T-cell (primary cell): ENCODE measurements around the gene TNNT1. TPM values are rescaled to one million over a fixed set of nuclear protein-coding genes. Genes with fewer than 3 reads are reported as not detected.

Experiments
- ATAC-seq, 4 experiments: fragments of 200-7000 bp in 3 of 4; fragments of 150-1000 bp in 1 of 4; cut with Tn5 transposase; replicated peaks in 1 of 4; 1 replicate in 3 of 4; 2 replicates in 1 of 4; pipeline ENCODE4 v1.10.0; 2021; ENCODE audit warnings: moderate library complexity in 3 of 4, mild to moderate bottlenecking in 2 of 4, moderate number of reproducible peaks in 1 of 4
- CTCF ChIA-PET, 2 donors: fragments of 300-600 bp; sonication (Branson Sonifier 250); formaldehyde crosslinking; loops; one replicate each; lab custom pipeline; 2022; ENCODE audit warnings: antibody characterized with exemption in 2 of 2; lab: Charles Lee
- POLR2A ChIA-PET, 2 donors: fragments of 300-600 bp; sonication (Branson Sonifier 250); formaldehyde crosslinking; loops; one replicate each; lab custom pipeline; 2022; ENCODE audit warnings: antibody characterized with exemption in 2 of 2; lab: Charles Lee
- DNase-seq, 35 experiments: peaks; one replicate each; pipeline versions ENCODE4 v3.0.0 to v3.0.0-alpha.2; 2013 to 2023
- H3K27ac ChIP-seq: one replicate; pipeline ENCODE4 v1.5.1; 2013; ENCODE audit warnings: low read length
- H3K27me3 ChIP-seq, 2 experiments: replicated peaks in 1 of 2; 1 replicate in 1 of 2; 2 replicates in 1 of 2; pipeline versions ENCODE4 v1.6.1 to v1.7.0; 2013; ENCODE audit warnings: low read length in 1 of 2, mixed read lengths in 1 of 2; ENCODE audit not compliant: control insufficient read depth in 2 of 2, insufficient read depth in 2 of 2; ENCODE audit errors: extremely low read depth in 1 of 2
- H3K36me3 ChIP-seq, 2 donors: 1 replicate in 1 of 2; 2 replicates in 1 of 2; pipeline versions ENCODE4 v1.6.1 to v1.7.0; 2013; ENCODE audit warnings: low read length in 1 of 2; ENCODE audit not compliant: control insufficient read depth in 2 of 2, insufficient read depth in 1 of 2; ENCODE audit errors: extremely low read depth in 1 of 2
- H3K4me1 ChIP-seq, 2 experiments: 1 replicate in 1 of 2; 2 replicates in 1 of 2; pipeline versions ENCODE4 v1.6.1 to v1.7.0; 2013; ENCODE audit warnings: low read length in 2 of 2, mixed read lengths in 1 of 2; ENCODE audit not compliant: insufficient read depth in 2 of 2, control insufficient read depth in 1 of 2; ENCODE audit errors: extremely low read depth in 1 of 2
- H3K4me3 ChIP-seq, 2 donors: 1 replicate in 1 of 2; 2 replicates in 1 of 2; pipeline versions ENCODE4 v1.5.1 to v1.7.0; 2013; ENCODE audit warnings: mild to moderate bottlenecking in 2 of 2, low read length in 1 of 2, moderate library complexity in 1 of 2; ENCODE audit not compliant: control insufficient read depth in 1 of 2; ENCODE audit errors: extremely low read depth in 1 of 2
- H3K9me3 ChIP-seq: 2 replicates; pipeline ENCODE4 v1.7.0; 2013
- H3K27ac Mint-ChIP-seq, 2 donors: one replicate each; pipeline ENCODE4 v1.8.0; 2020 to 2021; ENCODE audit warnings: mild to moderate bottlenecking in 2 of 2, mixed read lengths in 2 of 2
- H3K27me3 Mint-ChIP-seq, 2 donors: one replicate each; pipeline ENCODE4 v1.8.0; 2021 to 2022; ENCODE audit warnings: mixed read lengths in 2 of 2
- H3K36me3 Mint-ChIP-seq: one replicate; pipeline ENCODE4 v1.8.0; 2021; ENCODE audit warnings: mixed read lengths
- H3K4me1 Mint-ChIP-seq, 3 donors: one replicate each; pipeline ENCODE4 v1.8.0; 2020 to 2022; ENCODE audit warnings: mixed read lengths in 3 of 3, mild to moderate bottlenecking in 1 of 3
- H3K4me3 Mint-ChIP-seq, 3 donors: one replicate each; pipeline ENCODE4 v1.8.0; 2020 to 2022; ENCODE audit warnings: mild to moderate bottlenecking in 3 of 3, mixed read lengths in 3 of 3, moderate library complexity in 3 of 3
- H3K9me3 Mint-ChIP-seq, 3 donors: one replicate each; pipeline ENCODE4 v1.8.0; 2020 to 2022; ENCODE audit warnings: mixed read lengths in 3 of 3
- WGBS: methylation state at CpG from one replicate; pipeline ENCODE4 v1.1.5; 2013; ENCODE audit warnings: missing lambda C conversion rate; ENCODE audit not compliant: insufficient coverage; 5-methylcytosine and 5-hydroxymethylcytosine counted together
- total RNA-seq, 35 experiments: library from RNA in 6 of 35; stranded (reverse) in 6 of 35; fragments of 120-200 nt in 1 of 35; gene quantifications; one replicate each; pipeline versions ENCODE4 v1.2.1 to v1.2.4 and lab custom pipeline; 2013 to 2026

TNNT1 gene
- total RNA-seq, 5 donors from 2014 or later (not counting 1 experiment from before 2014, with no cell fraction given), result 0.36 to 0.76 TPM; not detected in 3

DNA sequence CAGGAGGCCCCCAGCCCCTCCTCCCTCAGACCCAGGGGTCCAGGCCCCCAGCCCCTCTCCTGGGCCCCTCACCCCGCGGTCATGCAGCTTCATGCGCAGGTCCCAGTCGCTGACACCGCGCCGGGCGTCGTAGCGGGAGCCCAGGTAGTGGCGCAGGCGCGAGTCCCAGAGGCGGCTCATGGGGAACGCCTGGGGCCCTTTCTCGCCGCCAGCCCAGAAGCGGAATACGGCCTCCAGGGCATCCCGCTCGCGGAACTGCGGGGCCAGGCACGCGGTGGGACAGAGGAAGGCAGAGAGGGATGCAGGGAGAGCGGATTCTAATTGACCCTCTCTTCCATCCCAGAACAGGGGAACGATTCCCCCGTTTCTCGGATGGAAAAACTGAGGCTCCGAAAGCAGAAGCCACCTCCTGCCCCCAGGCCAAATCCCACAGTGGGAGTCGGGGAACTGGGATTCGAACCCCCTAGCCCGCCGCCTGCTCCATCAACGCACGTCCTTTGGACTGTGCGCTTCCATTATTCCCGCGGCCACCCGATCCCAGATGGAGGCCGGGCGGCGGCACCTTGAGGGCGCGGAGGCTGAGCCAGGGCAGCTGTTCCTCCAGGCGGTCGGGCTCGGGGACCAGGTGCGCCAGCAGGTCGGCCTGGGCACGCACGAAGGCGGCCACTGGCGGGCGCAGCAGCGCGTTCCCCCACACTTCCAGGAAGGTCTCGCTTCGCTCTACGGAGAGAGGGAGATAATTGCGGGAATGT lies 12.7 kb upstream of the TNNT1 start:
- Mint-ChIP-seq H3K27me3 (peaks cover 36 to 69% of the 10 kb centered on the region in 2 donors), H3K4me1 (peaks cover 10 to 14% (median 12%) of the 10 kb centered on the region in 3 donors), H3K9me3 (no peaks in the 10 kb centered on the region), H3K4me3 (no peak overlapping the region), H3K27ac (no peak overlapping the region), H3K36me3 (no peaks in the 10 kb centered on the region)
- DNase-seq, result no peak
- peaks cover 0 to 26% of the 10 kb centered on the region in 2 experiments for H3K4me1 ChIP-seq
- peaks cover 8 to 93% of the 10 kb centered on the region in 2 experiments for H3K27me3 ChIP-seq
- H3K4me3 ChIP-seq, result no peak overlapping the region
- WGBS, result 37% methylated on average over 31 of the region's 61 CpGs
- no peaks in the 10 kb centered on the region for H3K36me3 ChIP-seq
- no peak overlapping the region for H3K27ac ChIP-seq
- POLR2A ChIA-PET, result no interaction called here
- ATAC-seq, result no peak
- CTCF ChIA-PET, result no interaction called here
- no peaks in the 10 kb centered on the region for H3K9me3 ChIP-seq

DNA sequence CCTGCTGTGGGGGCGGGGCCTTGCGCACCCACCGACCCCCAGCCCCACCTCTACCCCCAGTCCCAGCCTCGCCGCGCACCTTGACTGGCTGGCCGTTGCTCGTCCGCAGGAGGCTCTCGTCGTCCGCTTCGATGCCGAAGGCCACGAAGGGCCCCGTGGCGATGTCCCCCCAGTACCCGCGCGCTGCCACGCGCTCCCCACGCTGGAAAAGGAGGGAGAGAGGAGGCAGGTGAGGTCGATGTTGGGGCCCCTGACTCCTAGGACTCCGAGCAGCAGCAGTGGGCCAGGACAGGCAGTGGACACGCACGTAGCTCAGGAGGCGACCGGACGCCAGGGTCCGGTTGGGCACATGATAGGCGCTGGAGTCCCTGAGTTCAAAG lies 12.0 kb upstream of the TNNT1 start:
- H3K4me3 ChIP-seq, result no peak overlapping the region
- Mint-ChIP-seq H3K9me3 (no peaks in the 10 kb centered on the region), H3K27me3 (peaks cover 31 to 69% of the 10 kb centered on the region in 2 donors), H3K4me3 (peak overlapping the region in 1 of 3 donors; percentile 33), H3K36me3 (no peaks in the 10 kb centered on the region), H3K4me1 (peaks cover 6 to 10% (median 9%) of the 10 kb centered on the region in 3 donors), H3K27ac (no peak overlapping the region)
- H3K27ac ChIP-seq, result no peak overlapping the region
- WGBS, result 49% methylated on average over 27 of the region's 32 CpGs
- peaks cover 8 to 93% of the 10 kb centered on the region in 2 experiments for H3K27me3 ChIP-seq
- H3K36me3 ChIP-seq, result no peaks in the 10 kb centered on the region
- DNase-seq (no peak), ATAC-seq (no peak)
- ChIA-PET CTCF (interaction anchor here in 1 of 2 donors (0.7 kb wide), 1 partner anchor 14 kb away, joined by 3 read pairs; no protein-coding TSS in a partner anchor), POLR2A (no interaction called here)
- H3K4me1 ChIP-seq, result peaks cover 0 to 26% of the 10 kb centered on the region in 2 experiments
- H3K9me3 ChIP-seq, result no peaks in the 10 kb centered on the region

DNA sequence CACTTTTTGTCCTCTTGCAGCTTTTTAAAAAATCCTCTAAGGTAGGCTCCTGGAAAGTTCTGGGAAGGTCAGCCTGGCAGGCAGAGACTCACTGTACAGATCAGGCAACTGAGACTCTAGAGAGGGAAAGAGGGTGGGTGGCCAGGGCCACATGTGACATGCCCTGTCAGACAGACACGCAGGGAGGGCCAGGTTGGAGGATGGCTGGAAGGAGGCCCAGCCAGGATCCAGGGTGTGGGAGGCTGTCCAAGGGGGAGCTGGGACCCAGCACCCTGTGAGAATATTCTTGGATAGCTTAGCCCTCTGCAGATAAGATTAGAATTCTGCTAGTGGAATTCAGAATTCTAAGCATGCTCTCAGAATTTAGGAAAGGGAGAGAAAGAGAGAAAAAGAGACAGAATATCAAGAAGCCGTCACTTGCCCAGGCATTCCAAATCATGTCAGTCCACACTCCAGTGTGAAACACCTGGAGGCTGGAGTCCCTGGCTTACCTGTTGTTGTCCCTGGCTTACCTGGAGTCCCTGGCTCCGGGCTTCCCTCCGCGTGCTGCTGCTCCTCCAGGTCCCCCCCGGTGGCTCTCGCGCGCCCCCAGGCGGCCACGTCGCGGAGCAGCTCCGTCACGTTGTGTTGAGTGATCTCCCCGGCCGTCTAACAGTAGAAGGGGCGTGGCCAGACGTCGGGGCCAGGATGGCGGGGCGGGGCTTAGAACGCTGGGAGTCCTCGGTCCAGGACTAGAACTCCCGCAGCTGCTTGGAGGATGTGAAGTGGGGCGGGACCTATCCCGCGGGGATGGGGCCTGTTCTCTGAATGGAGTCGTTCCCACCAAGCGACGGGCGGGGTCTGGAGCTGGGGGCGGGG lies 11.4 kb upstream of the TNNT1 start:
- Histone ChIP-seq H3K4me3 (no peak overlapping the region), H3K27ac (no peak overlapping the region), H3K9me3 (no peaks in the 10 kb centered on the region), H3K4me1 (peaks cover 0 to 24% of the 10 kb centered on the region in 2 experiments), H3K36me3 (no peaks in the 10 kb centered on the region), H3K27me3 (peaks cover 4 to 91% of the 10 kb centered on the region in 2 experiments)
- Mint-ChIP-seq H3K4me3 (peak overlapping the region in 1 of 3 donors; percentile 33), H3K4me1 (peaks cover 6 to 9% (median 8%) of the 10 kb centered on the region in 3 donors), H3K27me3 (peaks cover 27 to 64% of the 10 kb centered on the region in 2 donors), H3K36me3 (no peaks in the 10 kb centered on the region), H3K27ac (no peak overlapping the region), H3K9me3 (no peaks in the 10 kb centered on the region)
- ChIA-PET POLR2A (no interaction called here), CTCF (interaction anchor here in 1 of 2 donors (0.6 to 0.7 kb wide), 4 partner anchors 15 to 713 kb away, joined by 3 read pairs; no protein-coding TSS in a partner anchor)
- 8% methylated on average over 24 of the region's 33 CpGs for WGBS
- DNase-seq (peak; percentile 57 to 92 (median 80)), ATAC-seq (peak; percentile 86 to 95 (median 92))

DNA sequence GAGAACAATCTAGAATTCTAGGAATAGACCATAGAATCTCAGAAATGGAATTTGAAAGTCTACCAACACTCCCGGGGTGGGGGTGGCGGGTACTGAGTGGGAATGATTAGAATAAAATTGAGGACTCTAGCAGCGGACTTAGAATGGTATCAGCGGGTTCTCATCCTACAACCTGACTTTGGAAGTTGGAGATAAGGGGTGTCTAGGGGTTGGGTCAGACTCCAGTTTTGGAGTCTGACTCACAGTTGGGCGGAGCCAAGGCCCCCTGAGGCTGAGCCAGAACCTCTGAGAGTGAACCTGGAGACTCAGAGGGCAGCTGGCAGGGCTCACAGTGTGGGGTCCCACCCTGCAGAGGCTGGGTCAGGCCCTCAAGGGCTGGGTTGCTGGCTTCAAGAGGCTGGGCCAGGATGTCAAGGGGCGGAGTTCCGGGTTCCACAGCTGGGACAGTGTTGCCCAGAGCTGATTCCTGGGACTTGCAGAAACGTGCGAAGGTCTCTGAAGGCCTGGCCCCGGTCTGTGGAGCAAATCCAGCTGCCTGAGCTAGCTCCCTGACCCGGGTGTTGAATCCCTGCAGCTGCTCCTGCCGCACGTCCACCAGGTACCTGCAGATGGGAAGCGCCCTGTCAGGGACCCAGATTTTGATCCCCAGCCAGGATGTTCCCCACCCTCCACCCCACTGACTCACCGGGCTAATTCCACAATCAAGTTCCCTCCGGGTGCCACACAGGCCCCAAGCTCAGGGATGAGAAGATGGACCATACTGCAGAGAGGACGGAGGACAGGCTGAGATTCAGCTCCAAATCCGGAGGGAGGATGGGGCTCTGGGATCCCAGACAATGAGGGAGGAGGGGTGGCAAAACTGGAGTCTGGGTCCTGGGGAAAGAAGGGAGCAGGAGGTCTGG lies 10.1 kb upstream of the TNNT1 start:
- H3K9me3 ChIP-seq, result no peaks in the 10 kb centered on the region
- peaks cover 0 to 5% (median 0%) of the 10 kb centered on the region in 3 donors for H3K9me3 Mint-ChIP-seq
- peaks cover 4 to 88% of the 10 kb centered on the region in 2 experiments for H3K27me3 ChIP-seq
- H3K36me3 ChIP-seq, result no peaks in the 10 kb centered on the region
- H3K36me3 Mint-ChIP-seq, result no peaks in the 10 kb centered on the region
- 83% methylated on average over 13 of the region's 18 CpGs for WGBS
- POLR2A ChIA-PET, result no interaction called here
- H3K4me1 ChIP-seq, result peaks cover 0 to 24% of the 10 kb centered on the region in 2 experiments
- H3K27me3 Mint-ChIP-seq, result peaks cover 22 to 63% of the 10 kb centered on the region in 2 donors
- H3K4me3 ChIP-seq, result no peak overlapping the region
- H3K4me3 Mint-ChIP-seq, result no peak overlapping the region
- no peak for ATAC-seq
- peaks cover 12 to 15% (median 14%) of the 10 kb centered on the region in 3 donors for H3K4me1 Mint-ChIP-seq
- CTCF ChIA-PET, result interaction anchor here in 1 of 2 donors (0.6 kb wide), 2 partner anchors 148 to 346 kb away, joined by 3 to 9 read pairs; no protein-coding TSS in a partner anchor
- no peak overlapping the region for H3K27ac Mint-ChIP-seq
- no peak for DNase-seq
- H3K27ac ChIP-seq, result no peak overlapping the region

DNA sequence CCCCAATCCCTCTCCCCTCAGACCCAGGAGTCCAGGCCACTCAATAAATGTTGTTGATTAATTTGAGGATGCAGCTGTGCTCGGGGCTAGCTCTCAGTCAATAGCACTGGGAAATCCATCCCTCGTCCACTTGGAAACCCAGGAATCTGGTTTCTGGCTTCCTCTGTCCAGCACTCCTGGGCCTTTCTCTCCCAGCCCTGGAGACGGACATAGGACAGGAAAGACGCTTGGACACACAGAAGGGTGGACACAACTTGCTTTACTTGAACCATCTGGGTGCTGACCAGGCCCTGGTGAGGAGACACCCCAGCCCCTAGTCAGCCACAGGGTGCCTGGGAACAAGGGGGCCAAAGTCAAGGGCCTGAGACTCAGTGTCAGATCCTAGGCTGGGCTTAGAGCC lies 9.4 kb upstream of the TNNT1 start:
- 63% methylated on average over 4 of the region's 4 CpGs for WGBS
- peaks cover 0 to 30% of the 10 kb centered on the region in 2 experiments for H3K4me1 ChIP-seq
- no peak overlapping the region for H3K27ac ChIP-seq
- no peak overlapping the region for H3K4me3 Mint-ChIP-seq
- H3K4me1 Mint-ChIP-seq, result peaks cover 19 to 20% (median 19%) of the 10 kb centered on the region in 3 donors
- peaks cover 18 to 56% of the 10 kb centered on the region in 2 donors for H3K27me3 Mint-ChIP-seq
- H3K4me3 ChIP-seq, result no peak overlapping the region
- CTCF ChIA-PET, result no interaction called here
- POLR2A ChIA-PET, result no interaction called here
- DNase-seq (no peak), ATAC-seq (no peak)
- H3K27me3 ChIP-seq, result peaks cover 4 to 81% of the 10 kb centered on the region in 2 experiments
- peaks cover 0 to 6% (median 0%) of the 10 kb centered on the region in 3 donors for H3K9me3 Mint-ChIP-seq
- H3K36me3 ChIP-seq, result no peaks in the 10 kb centered on the region
- H3K36me3 Mint-ChIP-seq, result no peaks in the 10 kb centered on the region
- H3K9me3 ChIP-seq, result no peaks in the 10 kb centered on the region
- H3K27ac Mint-ChIP-seq, result no peak overlapping the region
